Memory B cell (primary cell): ENCODE data around the gene ALOX15B.

Source experiments
- ATAC-seq: fragments of 150-1000 bp; cut with Tn5 transposase; 2 replicates; pipeline ENCODE4 v1.10.0; 2021; ENCODE audit warnings: low read depth, mild to moderate bottlenecking, moderate library complexity
- DNase-seq, 2 donors: peaks; one replicate each; pipeline ENCODE4 v3.0.0; 2022; ENCODE audit warnings: low spot score in 2 of 2
- H3K27ac Mint-ChIP-seq: one replicate; pipeline ENCODE4 v1.8.0; 2022; ENCODE audit warnings: mild to moderate bottlenecking, moderate library complexity, mixed read lengths
- H3K27me3 Mint-ChIP-seq: one replicate; pipeline ENCODE4 v1.8.0; 2022; ENCODE audit warnings: mixed read lengths
- H3K36me3 Mint-ChIP-seq: one replicate; pipeline ENCODE4 v1.8.0; 2022; ENCODE audit warnings: mild to moderate bottlenecking, mixed read lengths
- H3K4me1 Mint-ChIP-seq: one replicate; pipeline ENCODE4 v1.8.0; 2022; ENCODE audit warnings: mixed read lengths
- H3K4me3 Mint-ChIP-seq: one replicate; pipeline ENCODE4 v1.8.0; 2022; ENCODE audit warnings: mild to moderate bottlenecking, moderate library complexity, mixed read lengths
- H3K9me3 Mint-ChIP-seq: one replicate; pipeline ENCODE4 v1.8.0; 2022; ENCODE audit warnings: mixed read lengths

The ALOX15B gene

GRCh38 chr17:8081876-8082275 is 43.0 kb downstream of the ALOX15B start:
- Mint-ChIP-seq H3K27me3 (peaks cover 6% of the 10 kb centered on the region), H3K36me3 (no peaks in the 10 kb centered on the region), H3K27ac (no peak overlapping the region), H3K4me3 (no peak overlapping the region), H3K9me3 (no peaks in the 10 kb centered on the region), H3K4me1 (peaks cover 13% of the 10 kb centered on the region)
- DNase-seq (no peak), ATAC-seq (no peak)

- no peak overlapping the region for H3K27ac Mint-ChIP-seq
- H3K36me3 Mint-ChIP-seq, result no peaks in the 10 kb centered on the region
- H3K4me3 Mint-ChIP-seq, result no peak overlapping the region
- H3K27me3 Mint-ChIP-seq, result peaks cover 6% of the 10 kb centered on the region
- H3K4me1 Mint-ChIP-seq, result peaks cover 13% of the 10 kb centered on the region
- no peak for ATAC-seq
- DNase-seq, result no peak
- no peaks in the 10 kb centered on the region for H3K9me3 Mint-ChIP-seq
Measured at GRCh38 chr17:8082292-8082691, 43.4 kb downstream of the ALOX15B start.

- no peak overlapping the region for H3K27ac Mint-ChIP-seq
- H3K27me3 Mint-ChIP-seq, result peaks cover 4% of the 10 kb centered on the region
- ATAC-seq (no peak), DNase-seq (no peak)
- no peaks in the 10 kb centered on the region for H3K36me3 Mint-ChIP-seq
- no peaks in the 10 kb centered on the region for H3K9me3 Mint-ChIP-seq
- H3K4me1 Mint-ChIP-seq, result peaks cover 12% of the 10 kb centered on the region
- no peak overlapping the region for H3K4me3 Mint-ChIP-seq
Measured at GRCh38 chr17:8084250-8084649, 45.4 kb downstream of the ALOX15B start.

GRCh38 chr17:8087075-8087951 is 48.5 kb downstream of the ALOX15B start, which contains the start of gene ALOX12B:
TSS of gene ALOX12B (minus strand) at chr17:8087716. CDS start at chr17:8087442, 274 bp downstream.
- H3K36me3 Mint-ChIP-seq, result no peaks in the 10 kb centered on the region
- DNase-seq (no peak), ATAC-seq (no peak)
- no peak within 1 kb of the TSS for H3K27ac Mint-ChIP-seq
- peaks cover 5% of the 10 kb centered on the region for H3K27me3 Mint-ChIP-seq
- H3K4me1 Mint-ChIP-seq, result peaks cover 24% of the 10 kb centered on the region
- H3K4me3 Mint-ChIP-seq, result no peak within 1 kb of the TSS
- H3K9me3 Mint-ChIP-seq, result no peaks in the 10 kb centered on the region

GRCh38 chr17:8087952-8088230 is 49.0 kb downstream of the ALOX15B start:
- no peak for DNase-seq
- no peak for ATAC-seq
- Mint-ChIP-seq H3K4me1 (peaks cover 28% of the 10 kb centered on the region), H3K36me3 (no peaks in the 10 kb centered on the region), H3K9me3 (no peaks in the 10 kb centered on the region), H3K4me3 (no peak overlapping the region), H3K27ac (no peak overlapping the region), H3K27me3 (peaks cover 5% of the 10 kb centered on the region)

GRCh38 chr17:8089728-8090127 is 50.9 kb downstream of the ALOX15B start:
- Mint-ChIP-seq H3K9me3 (no peaks in the 10 kb centered on the region), H3K4me1 (peaks cover 34% of the 10 kb centered on the region), H3K27me3 (peaks cover 5% of the 10 kb centered on the region), H3K36me3 (no peaks in the 10 kb centered on the region), H3K4me3 (no peak overlapping the region), H3K27ac (no peak overlapping the region)
- DNase-seq (no peak), ATAC-seq (no peak)

- Mint-ChIP-seq H3K36me3 (no peaks in the 10 kb centered on the region), H3K9me3 (no peaks in the 10 kb centered on the region), H3K27me3 (peaks cover 5% of the 10 kb centered on the region), H3K27ac (peak overlapping the region; percentile 87), H3K4me3 (peak overlapping the region; percentile 71), H3K4me1 (peaks cover 34% of the 10 kb centered on the region)
- DNase-seq (peak; percentile 59 to 74), ATAC-seq (peak; percentile 93)
Measured at GRCh38 chr17:8091033-8091687, 52.3 kb downstream of the ALOX15B start.

- peaks cover 2% of the 10 kb centered on the region for H3K27me3 Mint-ChIP-seq
- no peak for ATAC-seq
- H3K27ac Mint-ChIP-seq, result no peak overlapping the region
Measured at GRCh38 chr17:8095361-8095760, 56.5 kb downstream of the ALOX15B start.

GRCh38 chr17:8096541-8096940 is 57.7 kb downstream of the ALOX15B start:
- Mint-ChIP-seq H3K27ac (no peak overlapping the region), H3K9me3 (no peaks in the 10 kb centered on the region)
- ATAC-seq, result no peak

More at GRCh38 chr17:8095361-8095760, 56.5 kb downstream of the ALOX15B start:
- no peak for DNase-seq
- Mint-ChIP-seq H3K4me3 (no peak overlapping the region), H3K36me3 (no peaks in the 10 kb centered on the region), H3K9me3 (no peaks in the 10 kb centered on the region), H3K4me1 (peaks cover 26% of the 10 kb centered on the region)

More at GRCh38 chr17:8096541-8096940, 57.7 kb downstream of the ALOX15B start:
- Mint-ChIP-seq H3K27me3 (peaks cover 2% of the 10 kb centered on the region), H3K36me3 (no peaks in the 10 kb centered on the region), H3K4me3 (no peak overlapping the region), H3K4me1 (peaks cover 14% of the 10 kb centered on the region)
- DNase-seq, result no peak
